H9 (cell line): ENCODE measurements around the gene SERPINB5. TPM values are rescaled to one million over a fixed set of nuclear protein-coding genes. Genes with fewer than 3 reads are reported as not detected.

Experiments
- DNase-seq: peaks from one replicate; pipeline ENCODE4 v3.0.0-alpha.2; 2017
- H2AFZ ChIP-seq: one replicate; pipeline ENCODE4 v1.6.1; 2013; ENCODE audit warnings: mild to moderate bottlenecking, low read length, control low read depth, moderate library complexity
- H2AK5ac ChIP-seq: 2 replicates; pipeline ENCODE4 v1.6.1; 2013; ENCODE audit warnings: low read length, control low read depth, mixed read lengths; ENCODE audit not compliant: insufficient read length
- H2BK120ac ChIP-seq: one replicate; pipeline ENCODE4 v1.6.1; 2013; ENCODE audit warnings: low read depth, mild to moderate bottlenecking, low read length, control low read depth, inconsistent platforms; ENCODE audit not compliant: poor library complexity, severe bottlenecking
- H2BK12ac ChIP-seq: 2 replicates; pipeline ENCODE4 v1.6.1; 2013; ENCODE audit warnings: low read length, control low read depth, mixed read lengths, low read depth; ENCODE audit not compliant: insufficient read length
- H2BK15ac ChIP-seq: 2 replicates; pipeline ENCODE4 v1.6.1; 2013; ENCODE audit warnings: low read depth, low read length, control low read depth
- H2BK20ac ChIP-seq: one replicate; pipeline ENCODE4 v1.6.1; 2013; ENCODE audit warnings: low read depth, mild to moderate bottlenecking, low read length, control low read depth, inconsistent platforms; ENCODE audit not compliant: poor library complexity, severe bottlenecking
- H2BK5ac ChIP-seq: 2 replicates; pipeline ENCODE4 v1.6.1; 2013; ENCODE audit warnings: low read length, control low read depth, mixed read lengths; ENCODE audit not compliant: insufficient read length
- H3K14ac ChIP-seq: 2 replicates; pipeline ENCODE4 v1.6.1; 2013; ENCODE audit warnings: low read length, control low read depth; ENCODE audit not compliant: insufficient read depth
- H3K18ac ChIP-seq: 2 replicates; pipeline ENCODE4 v1.6.1; 2013; ENCODE audit warnings: low read depth, mild to moderate bottlenecking, mixed read lengths, low read length, control low read depth; ENCODE audit not compliant: insufficient read length
- H3K23ac ChIP-seq: 2 replicates; pipeline ENCODE4 v1.6.1; 2013; ENCODE audit warnings: low read length, control low read depth, mixed read lengths, low read depth; ENCODE audit not compliant: insufficient read length
- H3K23me2 ChIP-seq: 2 replicates; pipeline ENCODE4 v1.6.1; 2013; ENCODE audit warnings: low read depth, mild to moderate bottlenecking, mixed read lengths, low read length, control low read depth; ENCODE audit not compliant: insufficient read length, poor library complexity, severe bottlenecking
- H3K27ac ChIP-seq: 2 replicates; pipeline ENCODE4 v1.5.1; 2013; ENCODE audit warnings: low read length, control low read depth, mixed read lengths, low read depth; ENCODE audit not compliant: insufficient read length
- H3K27me3 ChIP-seq: 2 replicates; pipeline ENCODE4 v1.6.1; 2013; ENCODE audit warnings: low read length, control low read depth, inconsistent platforms; ENCODE audit not compliant: insufficient read depth
- H3K4ac ChIP-seq: 2 replicates; pipeline ENCODE4 v1.6.1; 2013; ENCODE audit warnings: low read depth, mild to moderate bottlenecking, control low read depth, inconsistent platforms, low read length, moderate library complexity
- H3K4me1 ChIP-seq: 2 replicates; pipeline ENCODE4 v1.6.1; 2013; ENCODE audit warnings: low read length, control low read depth, inconsistent platforms; ENCODE audit not compliant: insufficient read depth
- H3K4me2 ChIP-seq: 2 replicates; pipeline ENCODE4 v1.6.1; 2013; ENCODE audit warnings: low read length, control low read depth, mixed read lengths; ENCODE audit not compliant: insufficient read length, insufficient read depth
- H3K56ac ChIP-seq: 2 replicates; pipeline ENCODE4 v1.6.1; 2013; ENCODE audit warnings: low read depth, mild to moderate bottlenecking, mixed read lengths, low read length, control low read depth; ENCODE audit not compliant: insufficient read length
- H3K79me1 ChIP-seq: 2 replicates; pipeline ENCODE4 v1.6.1; 2013; ENCODE audit warnings: low read depth, mild to moderate bottlenecking, moderate library complexity, low read length, control low read depth, inconsistent platforms; ENCODE audit not compliant: insufficient read depth, poor library complexity, severe bottlenecking
- H3K79me2 ChIP-seq: 2 replicates; pipeline ENCODE4 v1.6.1; 2013; ENCODE audit warnings: low read length, control low read depth, inconsistent platforms; ENCODE audit not compliant: insufficient read depth
- H3K9ac ChIP-seq: 2 replicates; pipeline ENCODE4 v1.6.1; 2013; ENCODE audit warnings: low read length, control low read depth, mixed read lengths; ENCODE audit not compliant: insufficient read length; ENCODE audit errors: extremely low read depth
- H3K9me3 ChIP-seq: one replicate; pipeline ENCODE4 v1.6.1; 2013; ENCODE audit warnings: low read depth, low read length, inconsistent platforms; ENCODE audit not compliant: control insufficient read depth
- H3T11ph ChIP-seq: one replicate; pipeline ENCODE4 v1.6.1; 2013; ENCODE audit warnings: mild to moderate bottlenecking, low read length, control low read depth, inconsistent platforms
- H4K20me1 ChIP-seq: one replicate; pipeline ENCODE4 v1.6.1; 2013; ENCODE audit not compliant: control insufficient read depth, insufficient read length, insufficient read depth
- H4K5ac ChIP-seq: 2 replicates; pipeline ENCODE4 v1.6.1; 2013; ENCODE audit warnings: low read depth, mild to moderate bottlenecking, mixed read lengths, low read length, control low read depth; ENCODE audit not compliant: insufficient read length
- H4K8ac ChIP-seq: replicated peaks from 2 replicates; pipeline ENCODE4 v1.6.1; 2013; ENCODE audit warnings: low read length, control low read depth, mixed read lengths, low read depth; ENCODE audit not compliant: insufficient read length
- H4K91ac ChIP-seq: 2 replicates; pipeline ENCODE4 v1.6.1; 2013; ENCODE audit warnings: low read depth, mild to moderate bottlenecking, moderate library complexity, mixed read lengths, low read length, control low read depth; ENCODE audit not compliant: insufficient read length
- H3K27ac Mint-ChIP-seq, 3 experiments: 2 replicates in 2 of 3; 3 replicates in 1 of 3; pipeline ENCODE4 v1.8.0; 2020 to 2021; ENCODE audit warnings: mixed read lengths in 3 of 3, mild to moderate bottlenecking in 1 of 3, moderate library complexity in 1 of 3
- H3K27me3 Mint-ChIP-seq: 2 replicates; pipeline ENCODE4 v1.8.0; 2021; ENCODE audit warnings: low read depth, mild to moderate bottlenecking, moderate library complexity, mixed read lengths
- H3K36me3 Mint-ChIP-seq, 3 experiments: 2 replicates in 2 of 3; 3 replicates in 1 of 3; pipeline ENCODE4 v1.8.0; 2020 to 2021; ENCODE audit warnings: low read depth in 3 of 3, mixed read lengths in 3 of 3; ENCODE audit not compliant: insufficient read depth in 1 of 3
- H3K4me1 Mint-ChIP-seq, 2 experiments: 2 replicates each; pipeline ENCODE4 v1.8.0; 2020; ENCODE audit warnings: mixed read lengths in 2 of 2
- H3K4me3 Mint-ChIP-seq, 2 experiments: 2 replicates in 1 of 2; 3 replicates in 1 of 2; pipeline ENCODE4 v1.8.0; 2020 to 2021; ENCODE audit warnings: mild to moderate bottlenecking in 2 of 2, mixed read lengths in 2 of 2, moderate library complexity in 1 of 2
- H3K9me3 Mint-ChIP-seq, 2 experiments: 2 replicates in 1 of 2; 3 replicates in 1 of 2; pipeline ENCODE4 v1.8.0; 2020; ENCODE audit warnings: mild to moderate bottlenecking in 2 of 2, mixed read lengths in 2 of 2, moderate library complexity in 1 of 2
- WGBS: extraction: QIAGEN DNeasy Blood & Tissue Kit; methylation state at CpG from one replicate; pipeline ENCODE4 v1.1.7; 2013; ENCODE audit warnings: missing lambda C conversion rate, low lambda C conversion rate, mixed read lengths; ENCODE audit not compliant: insufficient read length; ENCODE audit errors: extremely low coverage; 5-methylcytosine and 5-hydroxymethylcytosine counted together
- total RNA-seq: library from RNA; stranded (reverse); gene quantifications from 2 replicates; pipeline ENCODE4 v1.2.1, GENCODE V29; 2021
- TF ChIP-seq, protein P1 (sequence below): fragments of 200-600 bp; sonication (generic); conservative IDR thresholded peaks from 3 replicates; pipeline ENCODE4 v1.8.0; 2021; ENCODE audit warnings: antibody characterized with exemption, mild to moderate bottlenecking

Gene SERPINB5
- total RNA-seq, 1 experiment from 2014 or later, result not detected

DNA sequence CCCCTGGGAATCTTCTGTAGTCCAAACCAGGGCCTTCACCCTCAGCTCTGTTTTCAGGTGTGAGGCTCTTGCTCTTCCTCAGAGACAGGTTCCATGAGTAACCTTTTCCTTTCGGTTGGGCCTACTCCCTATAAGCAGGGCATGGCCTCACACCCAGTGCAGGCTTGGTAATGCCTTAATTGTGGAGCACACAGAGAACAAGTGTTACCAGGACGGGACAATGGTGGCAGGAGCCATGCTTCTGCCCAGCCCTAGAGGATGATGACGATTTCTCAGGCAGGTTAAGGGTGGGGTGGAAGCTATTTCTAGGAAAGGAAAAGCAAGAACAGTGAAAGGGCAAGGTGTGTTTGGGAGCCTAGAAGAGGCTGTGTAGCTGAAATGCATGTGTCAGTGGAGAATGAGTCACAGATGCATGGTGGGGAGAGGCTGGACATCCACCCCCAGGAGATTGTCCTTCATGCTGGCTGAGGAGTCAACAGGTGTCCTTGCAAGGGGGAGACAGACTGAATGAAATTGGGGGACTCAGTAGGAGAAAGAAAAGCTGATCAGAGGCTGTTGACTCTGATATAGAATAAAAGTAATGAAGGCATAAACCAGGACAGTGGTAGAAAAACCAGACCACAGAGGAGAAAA lies 43.4 kb downstream of the SERPINB5 start:
- Histone ChIP-seq H2BK20ac (no peak overlapping the region), H3K4ac (no peak overlapping the region), H2BK12ac (no peak overlapping the region), H3K27ac (no peak overlapping the region), H3K9me3 (no peaks in the 10 kb centered on the region), H4K91ac (no peak overlapping the region), H2BK15ac (no peak overlapping the region), H2AFZ (no peak overlapping the region), H3K18ac (no peak overlapping the region), H2AK5ac (no peak overlapping the region), H4K20me1 (no peaks in the 10 kb centered on the region), H3K14ac (no peak overlapping the region; the same call in 1 of the 2 replicates), H3K79me1 (no peaks in the 10 kb centered on the region), H2BK120ac (no peak overlapping the region), H3K23me2 (no peaks in the 10 kb centered on the region), H4K8ac (no peak overlapping the region), H3K4me2 (no peak overlapping the region), H3K4me1 (no peaks in the 10 kb centered on the region; the same call in 1 of the 2 replicates), H3K23ac (no peak overlapping the region), H3K79me2 (no peaks in the 10 kb centered on the region), H3K27me3 (no peaks in the 10 kb centered on the region), H4K5ac (no peak overlapping the region), H2BK5ac (no peak overlapping the region), H3T11ph (no peak overlapping the region), H3K56ac (no peak overlapping the region), H3K9ac (no peak overlapping the region)
- TF ChIP-seq, protein P1, sequence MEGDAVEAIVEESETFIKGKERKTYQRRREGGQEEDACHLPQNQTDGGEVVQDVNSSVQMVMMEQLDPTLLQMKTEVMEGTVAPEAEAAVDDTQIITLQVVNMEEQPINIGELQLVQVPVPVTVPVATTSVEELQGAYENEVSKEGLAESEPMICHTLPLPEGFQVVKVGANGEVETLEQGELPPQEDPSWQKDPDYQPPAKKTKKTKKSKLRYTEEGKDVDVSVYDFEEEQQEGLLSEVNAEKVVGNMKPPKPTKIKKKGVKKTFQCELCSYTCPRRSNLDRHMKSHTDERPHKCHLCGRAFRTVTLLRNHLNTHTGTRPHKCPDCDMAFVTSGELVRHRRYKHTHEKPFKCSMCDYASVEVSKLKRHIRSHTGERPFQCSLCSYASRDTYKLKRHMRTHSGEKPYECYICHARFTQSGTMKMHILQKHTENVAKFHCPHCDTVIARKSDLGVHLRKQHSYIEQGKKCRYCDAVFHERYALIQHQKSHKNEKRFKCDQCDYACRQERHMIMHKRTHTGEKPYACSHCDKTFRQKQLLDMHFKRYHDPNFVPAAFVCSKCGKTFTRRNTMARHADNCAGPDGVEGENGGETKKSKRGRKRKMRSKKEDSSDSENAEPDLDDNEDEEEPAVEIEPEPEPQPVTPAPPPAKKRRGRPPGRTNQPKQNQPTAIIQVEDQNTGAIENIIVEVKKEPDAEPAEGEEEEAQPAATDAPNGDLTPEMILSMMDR, result no peak
- H3K36me3 Mint-ChIP-seq, result no peaks in the 10 kb centered on the region
- no peak overlapping the region for H3K4me3 Mint-ChIP-seq
- no peaks in the 10 kb centered on the region for H3K27me3 Mint-ChIP-seq
- peaks cover 13 to 16% of the 10 kb centered on the region in 2 experiments for H3K4me1 Mint-ChIP-seq
- H3K9me3 Mint-ChIP-seq, result no peaks in the 10 kb centered on the region
- WGBS, result no CpG with 5 or more reads among the region's 3 CpGs
- H3K27ac Mint-ChIP-seq, result no peak overlapping the region
- no peak for DNase-seq
